ENCODE data around the gene DNM2.

GRCh38 chr19:10780368-10780767 lies 62.5 kb downstream of the DNM2 start:
- TF ChIP-seq ZNF274 (IDR thresholded peaks at IDR 0.05; ENCODE audit: low read depth, low read length) (no peak), YY1 (IDR thresholded peaks at IDR 0.05; ENCODE audit: insufficient read depth, insufficient read length) (no peak), SUZ12 (IDR thresholded peaks at IDR 0.05; ENCODE audit: extremely low read depth, insufficient read depth, insufficient read length) (no peak)
